AG04450 (cell line): ENCODE results near the gene MATN4. TPM values are rescaled to one million over a fixed set of nuclear protein-coding genes. Genes with fewer than 3 reads are reported as not detected.

ENCODE experiments used
- CTCF ChIA-PET: fragments of 300-600, 350-600 bp; formaldehyde crosslinking; extraction: SDS; loops from one replicate; lab custom pipeline; 2022; ENCODE audit warnings: antibody characterized with exemption, inconsistent platforms; lab: Charles Lee
- POLR2A ChIA-PET: fragments of 350-600 bp; formaldehyde crosslinking; extraction: SDS; loops from one replicate; lab custom pipeline; 2021; ENCODE audit warnings: antibody characterized with exemption, inconsistent platforms; lab: Yijun Ruan, JAX
- DNase-seq: peaks from one replicate; pipeline ENCODE4 v3.0.0-alpha.2; 2011; ENCODE audit warnings: low read depth, low spot score
- H3K27ac ChIP-seq: one replicate; pipeline ENCODE4 v1.5.1; 2012; ENCODE audit warnings: low read depth, low read length, control low read depth
- H3K27me3 ChIP-seq: one replicate; pipeline ENCODE4 v1.6.0; 2012; ENCODE audit warnings: low read length; ENCODE audit not compliant: control insufficient read depth, insufficient read depth
- H3K4me3 ChIP-seq: 2 replicates; pipeline ENCODE4 v1.5.1; 2011; ENCODE audit warnings: mild to moderate bottlenecking, low read depth, low read length, control low read depth
- H3K9me3 ChIP-seq: 2 replicates; pipeline ENCODE4 v1.5.1; 2012; ENCODE audit warnings: low read length; ENCODE audit not compliant: control insufficient read depth, insufficient read depth
- CTCF ChIP-seq: IDR thresholded peaks from 2 replicates; pipeline ENCODE4 v1.5.1; 2011; ENCODE audit warnings: low read depth, low read length, control low read depth, inconsistent platforms
- polyA minus RNA-seq: library from RNA; depleted of rRNA, polyadenylated mRNA; stranded (reverse); fragments of >200 nt; gene quantifications from 2 replicates; pipeline ENCODE4 v1.2.3, GENCODE V29; 2011; rRNA and poly(A)+ RNA removed
- polyA plus RNA-seq: library from polyadenylated mRNA; depleted of rRNA; stranded (reverse); fragments of >200 nt; gene quantifications from 2 replicates; pipeline ENCODE4 v1.2.3, GENCODE V29; 2011; rRNA removed

Gene MATN4
- polyA plus RNA-seq, result 0.04 TPM in 1 of 2 replicates, not detected in the other
- polyA minus RNA-seq, result not detected in 2 replicates

- 0 out of 2 replicates have a peak, but pooled peaks have one; percentile 3 for TF ChIP-seq CTCF
- POLR2A ChIA-PET, result no interaction called here
- CTCF ChIA-PET, result interaction anchor here (1.0 to 2.3 kb wide), 5 partner anchors 11 to 463 kb away, joined by 3 to 10 read pairs (median 5); no protein-coding TSS in a partner anchor
- Histone ChIP-seq H3K27ac (no peak within 1 kb of the TSS), H3K9me3 (peaks cover 4% of the 10 kb centered on the region; the same call in 1 of the 2 replicates), H3K4me3 (no peak within 1 kb of the TSS), H3K27me3 (peaks cover 37% of the 10 kb centered on the region)
- DNase-seq, result no peak
Observed at GRCh38 chr20:45308117-45308778, at the start of gene MATN4. Gene MATN4 (minus strand): TSS chr20:45308299. CDS start chr20:45305582, 2,717 bp downstream.

DNA sequence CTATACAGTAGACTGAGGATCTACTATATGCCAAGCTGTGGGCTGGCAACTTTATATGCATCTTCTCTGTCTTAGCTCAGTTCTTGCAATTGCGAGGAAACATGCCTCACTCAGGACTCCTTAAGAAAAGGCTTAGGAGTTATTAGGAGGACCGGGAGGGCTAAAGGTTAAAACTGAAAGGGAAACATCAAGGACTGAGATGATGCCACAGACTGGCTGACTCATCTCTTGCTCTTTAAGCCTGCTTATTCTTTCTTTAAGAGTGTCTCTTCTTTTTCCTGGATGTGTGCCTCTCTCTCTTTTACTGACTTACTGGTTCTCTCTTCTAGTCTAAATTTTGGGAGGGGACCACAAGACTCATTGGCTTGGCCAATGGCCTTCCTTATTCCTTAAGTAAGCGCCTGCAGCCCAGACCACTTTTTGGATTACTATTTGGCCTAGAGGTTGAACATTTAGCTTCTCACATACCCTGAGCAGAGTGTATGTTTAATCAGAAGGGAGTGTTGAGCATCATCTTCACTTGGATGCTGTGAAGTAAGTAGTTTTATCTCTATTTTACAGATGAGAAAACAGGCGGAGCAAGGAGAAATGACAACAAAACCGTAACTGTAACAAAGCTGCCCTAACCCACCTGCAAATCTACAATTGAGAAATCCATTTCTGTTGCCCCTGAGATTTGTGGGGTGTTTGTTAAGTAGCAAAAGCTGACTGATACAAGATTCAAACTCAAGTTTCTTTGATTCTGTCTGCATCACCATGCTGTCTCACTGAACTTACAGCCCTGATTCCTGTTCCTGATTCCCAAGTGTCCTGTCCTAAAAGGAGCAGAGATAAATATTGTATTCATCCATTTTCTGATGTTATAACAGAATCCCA, 47.3 kb upstream of the MATN4 start:
- Histone ChIP-seq H3K4me3 (peak overlapping the region; percentile 15; the same call in 1 of the 2 replicates), H3K9me3 (no peaks in the 10 kb centered on the region), H3K27me3 (no peaks in the 10 kb centered on the region), H3K27ac (peak overlapping the region; percentile 73)
- ChIA-PET CTCF (interaction anchor here (0.9 to 6.3 kb wide), 5 partner anchors 8 to 415 kb away, joined by 3 to 58 read pairs (median 3); partner anchors contain the start of gene SYS1), POLR2A (interaction anchor here (1.0 to 1.2 kb wide), 3 partner anchors 11 to 81 kb away, joined by 3 to 5 read pairs (median 4); no protein-coding TSS in a partner anchor)
- TF ChIP-seq CTCF, result no peak
- no peak for DNase-seq

DNA sequence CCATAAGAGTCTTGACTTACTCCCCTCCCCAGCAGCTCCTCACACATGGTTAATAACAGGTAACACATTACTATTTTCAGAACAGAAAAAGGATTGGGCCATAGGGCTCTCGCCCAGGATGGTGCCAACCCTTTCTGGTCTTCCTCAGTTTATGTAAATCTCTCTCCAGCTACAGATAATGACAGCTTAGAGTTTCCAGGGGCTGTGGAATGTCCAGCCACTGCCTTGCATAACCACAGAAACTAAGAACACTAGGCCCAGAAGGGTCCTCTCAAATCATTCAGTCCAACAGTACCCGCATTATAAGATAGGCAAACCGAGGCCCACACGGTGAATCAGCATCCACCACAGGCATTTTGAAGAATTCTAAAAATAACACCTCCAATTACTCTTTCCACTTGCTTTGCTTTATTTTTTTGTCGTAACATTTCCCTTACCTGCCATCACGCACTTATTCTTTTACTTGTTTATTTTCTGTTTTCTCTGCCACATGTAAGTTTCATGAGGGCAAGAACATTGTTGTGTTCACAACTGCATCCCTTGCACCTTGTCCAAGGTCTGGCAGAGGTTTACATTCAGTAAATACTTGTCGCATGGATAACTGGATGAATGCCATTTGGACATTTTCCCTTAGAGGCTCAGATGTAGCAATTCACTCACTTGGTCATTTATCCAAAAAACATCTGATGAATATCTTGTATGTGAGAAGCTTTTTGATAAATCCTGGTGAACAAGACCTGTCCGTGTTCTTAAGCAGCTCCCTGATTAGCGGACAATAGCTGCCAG, 46.5 kb upstream of the MATN4 start:
- ChIA-PET POLR2A (interaction anchor here (1.0 to 1.2 kb wide), 3 partner anchors 11 to 82 kb away, joined by 3 to 5 read pairs (median 4); no protein-coding TSS in a partner anchor), CTCF (interaction anchor here (0.9 to 6.3 kb wide), 5 partner anchors 8 to 416 kb away, joined by 3 to 58 read pairs (median 6); partner anchors contain the start of gene SYS1)
- no peak for DNase-seq
- Histone ChIP-seq H3K9me3 (no peaks in the 10 kb centered on the region), H3K27me3 (no peaks in the 10 kb centered on the region), H3K4me3 (peak overlapping the region; percentile 15; the same call in 1 of the 2 replicates), H3K27ac (peak overlapping the region; percentile 73)
- no peak for TF ChIP-seq CTCF

DNA sequence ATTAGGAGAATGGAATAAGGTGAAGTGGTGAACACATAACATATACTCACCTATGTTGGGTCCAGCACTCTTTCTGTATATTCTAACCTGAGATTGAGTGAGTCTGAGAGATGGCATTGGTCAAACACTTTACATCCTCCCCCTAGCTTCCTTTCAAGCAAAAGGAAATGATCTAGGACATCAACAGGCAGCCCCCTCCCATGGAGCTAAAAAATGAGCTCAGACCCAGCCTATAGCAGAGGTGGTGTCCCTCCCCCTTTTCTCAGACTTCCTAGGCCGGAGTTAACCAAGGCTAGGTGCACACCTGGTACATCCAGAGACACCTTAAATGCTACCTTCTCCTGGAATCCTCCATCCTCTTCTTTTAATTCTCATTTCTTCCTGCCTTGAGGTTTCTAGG, 45.6 kb upstream of the MATN4 start:
- Histone ChIP-seq H3K9me3 (no peaks in the 10 kb centered on the region), H3K27me3 (no peaks in the 10 kb centered on the region), H3K27ac (no peak overlapping the region), H3K4me3 (no peak overlapping the region)
- ChIA-PET CTCF (interaction anchor here (2.7 to 6.3 kb wide), 2 partner anchors 9 to 20 kb away, joined by 16 to 58 read pairs; partner anchors contain the start of gene SYS1), POLR2A (interaction anchor here (1.1 kb wide), 1 partner anchor 16 kb away, joined by 5 read pairs; no protein-coding TSS in a partner anchor)
- DNase-seq, result no peak
- no peak for TF ChIP-seq CTCF
